IPS-18c (cell line): Measurements from ENCODE around the gene CHST15.

Experiments
- H3K4me3 ChIP-seq: 2 replicates; pipeline ENCODE4 v1.7.0; 2013; ENCODE audit warnings: low read depth, mild to moderate bottlenecking, low read length, moderate library complexity; ENCODE audit not compliant: insufficient read depth
- H3K9me3 ChIP-seq: one replicate; pipeline ENCODE4 v1.6.1; 2013; ENCODE audit warnings: mild to moderate bottlenecking, low read length, moderate library complexity; ENCODE audit not compliant: control insufficient read depth, insufficient read depth

The CHST15 gene

GRCh38 chr10:124006526-124006925 lies 86.9 kb downstream of the CHST15 start:
- peaks cover 2% of the 10 kb centered on the region for H3K9me3 ChIP-seq
- no peak overlapping the region for H3K4me3 ChIP-seq

GRCh38 chr10:124005991-124006392 lies 87.4 kb downstream of the CHST15 start:
- peaks cover 2% of the 10 kb centered on the region for H3K9me3 ChIP-seq
- no peak overlapping the region for H3K4me3 ChIP-seq

GRCh38 chr10:124005091-124005490 lies 88.3 kb downstream of the CHST15 start:
- H3K9me3 ChIP-seq = peaks cover 2% of the 10 kb centered on the region
- H3K4me3 ChIP-seq = no peak overlapping the region

GRCh38 chr10:124004663-124005004 lies 88.8 kb downstream of the CHST15 start:
- Histone ChIP-seq H3K4me3 (no peak overlapping the region), H3K9me3 (peaks cover 2% of the 10 kb centered on the region)

- Histone ChIP-seq H3K4me3 (no peak overlapping the region), H3K9me3 (peaks cover 2% of the 10 kb centered on the region)
Measured at GRCh38 chr10:124003871-124004662, 89.3 kb downstream of the CHST15 start.

- Histone ChIP-seq H3K9me3 (peaks cover 2% of the 10 kb centered on the region), H3K4me3 (no peak overlapping the region)
Measured at GRCh38 chr10:124003481-124003870, 89.9 kb downstream of the CHST15 start.

- Histone ChIP-seq H3K9me3 (peaks cover 2% of the 10 kb centered on the region), H3K4me3 (no peak overlapping the region)
Measured at GRCh38 chr10:124003070-124003419, 90.4 kb downstream of the CHST15 start.

- H3K9me3 ChIP-seq = peaks cover 2% of the 10 kb centered on the region
- no peak overlapping the region for H3K4me3 ChIP-seq
Measured at GRCh38 chr10:124002391-124003069, 90.9 kb downstream of the CHST15 start.

GRCh38 chr10:124001391-124002148 lies 91.8 kb downstream of the CHST15 start:
- H3K4me3 ChIP-seq = no peak overlapping the region
- peaks cover 2% of the 10 kb centered on the region for H3K9me3 ChIP-seq

GRCh38 chr10:124000792-124001201 lies 92.6 kb downstream of the CHST15 start:
- Histone ChIP-seq H3K4me3 (no peak overlapping the region), H3K9me3 (no peaks in the 10 kb centered on the region)

- no peaks in the 10 kb centered on the region for H3K9me3 ChIP-seq
- no peak overlapping the region for H3K4me3 ChIP-seq
Measured at GRCh38 chr10:123999956-124000615, 93.3 kb downstream of the CHST15 start.

- Histone ChIP-seq H3K9me3 (no peaks in the 10 kb centered on the region), H3K4me3 (no peak overlapping the region)
Measured at GRCh38 chr10:123999261-123999660, 94.1 kb downstream of the CHST15 start.

- Histone ChIP-seq H3K4me3 (no peak overlapping the region), H3K9me3 (no peaks in the 10 kb centered on the region)
Measured at GRCh38 chr10:123998197-123999141, 94.9 kb downstream of the CHST15 start.

GRCh38 chr10:123997486-123998196 lies 95.8 kb downstream of the CHST15 start:
- H3K9me3 ChIP-seq = no peaks in the 10 kb centered on the region
- no peak overlapping the region for H3K4me3 ChIP-seq

GRCh38 chr10:123997013-123997412 lies 96.4 kb downstream of the CHST15 start:
- Histone ChIP-seq H3K4me3 (no peak overlapping the region), H3K9me3 (no peaks in the 10 kb centered on the region)

GRCh38 chr10:123996302-123996701 lies 97.1 kb downstream of the CHST15 start:
- no peak overlapping the region for H3K4me3 ChIP-seq
- no peaks in the 10 kb centered on the region for H3K9me3 ChIP-seq
